A673 (cell line): ENCODE measurements around the gene HDAC10.

Experiments used
- CTCF ChIP-seq: fragments of 300-800, 200-600 bp; sonication (generic); conservative IDR thresholded peaks from 2 replicates; pipeline ENCODE4 v1.5.1; 2017; ENCODE audit warnings: low read depth, mild to moderate bottlenecking, antibody characterized with exemption, low read length, moderate library complexity, mixed read lengths
- EZH2 ChIP-seq: fragments of 200-600 bp; sonication (generic); IDR thresholded peaks from 2 replicates; pipeline ENCODE4 v1.6.1; 2017; ENCODE audit warnings: borderline replicate concordance, low read depth, mild to moderate bottlenecking, mixed read lengths, antibody characterized with exemption, low read length; ENCODE audit not compliant: poor library complexity, severe bottlenecking

- TF ChIP-seq CTCF, result peak; percentile 92
- no peak for TF ChIP-seq EZH2
Measured at GRCh38 chr22:50209893-50210292, 41.2 kb downstream of the HDAC10 start.
